Left lobe of liver (tissue), 2 donors: ENCODE measurements around the gene C6orf132. TPM values are rescaled to one million over a fixed set of nuclear protein-coding genes. Genes with fewer than 3 reads are reported as not detected.
A peak's percentile ranks its signal among the peaks of the same experiment; 100 is the strongest.

Experiments
- ATAC-seq: fragments of 200-7000 bp; cut with Tn5 transposase; one replicate; pipeline ENCODE4 v1.9.1; 2020; ENCODE audit warnings: mild to moderate bottlenecking, moderate library complexity
- DNase-seq: peaks from one replicate; pipeline ENCODE4 v3.0.0-alpha.2; 2020; ENCODE audit warnings: low spot score
- total RNA-seq: library from RNA; stranded (reverse); gene quantifications from one replicate; pipeline ENCODE4 v1.2.1, GENCODE V29; 2021
- donor health status: DM: no; HTN: no; CAD: no; lungs with moderate emphysema.
- donor health status: DM: no; HTN: yes; CAD: no.

The C6orf132 gene
- total RNA-seq, 1 donor from 2014 or later, result 0.38 TPM

- DNase-seq, result no peak
- ATAC-seq, result no peak
Measured at GRCh38 chr6:42106112-42107023, 36.1 kb downstream of the C6orf132 start.

DNA sequence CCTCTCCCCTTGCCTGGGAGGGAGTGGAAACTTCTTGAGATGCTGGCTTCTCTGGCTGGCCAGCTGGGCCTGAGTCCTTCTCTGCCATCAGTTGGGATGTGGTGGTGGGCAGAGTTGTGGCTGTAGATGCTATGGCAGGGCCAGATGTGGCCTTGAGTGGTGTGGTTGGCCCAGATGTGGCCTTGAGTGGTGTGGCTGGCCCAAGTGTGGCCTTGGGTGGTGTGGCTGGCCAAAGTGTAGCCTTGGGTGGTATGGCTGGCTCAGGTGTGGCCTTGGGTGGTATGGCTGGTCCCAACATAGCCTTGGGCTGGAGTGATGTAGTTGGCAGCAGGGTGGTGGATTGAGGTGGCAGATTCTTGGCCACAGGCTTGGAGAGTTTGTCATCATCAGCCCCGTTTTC is 36.7 kb downstream of the C6orf132 start:
- no peak for DNase-seq
- ATAC-seq, result no peak

GRCh38 chr6:42105156-42105648 is 37.2 kb downstream of the C6orf132 start:
- no peak for ATAC-seq
- no peak for DNase-seq

DNA sequence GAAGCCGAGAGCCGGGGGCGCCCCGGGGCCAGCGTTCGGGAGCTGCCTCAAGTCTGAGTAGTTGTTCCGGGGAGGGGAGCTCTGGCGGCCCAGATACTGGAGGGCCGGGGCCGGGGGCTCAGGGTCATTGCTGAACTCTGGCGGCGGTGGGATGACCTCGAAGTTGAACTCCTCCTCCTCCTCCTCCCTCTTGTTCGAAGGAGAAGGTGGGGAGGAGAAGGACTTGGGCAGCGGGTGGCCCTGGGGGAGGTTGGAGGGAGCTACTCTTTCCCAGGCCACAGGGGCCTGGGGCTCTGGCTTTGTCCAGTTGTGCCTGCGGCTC is 37.7 kb downstream of the C6orf132 start:
- DNase-seq (no peak), ATAC-seq (no peak)

DNA sequence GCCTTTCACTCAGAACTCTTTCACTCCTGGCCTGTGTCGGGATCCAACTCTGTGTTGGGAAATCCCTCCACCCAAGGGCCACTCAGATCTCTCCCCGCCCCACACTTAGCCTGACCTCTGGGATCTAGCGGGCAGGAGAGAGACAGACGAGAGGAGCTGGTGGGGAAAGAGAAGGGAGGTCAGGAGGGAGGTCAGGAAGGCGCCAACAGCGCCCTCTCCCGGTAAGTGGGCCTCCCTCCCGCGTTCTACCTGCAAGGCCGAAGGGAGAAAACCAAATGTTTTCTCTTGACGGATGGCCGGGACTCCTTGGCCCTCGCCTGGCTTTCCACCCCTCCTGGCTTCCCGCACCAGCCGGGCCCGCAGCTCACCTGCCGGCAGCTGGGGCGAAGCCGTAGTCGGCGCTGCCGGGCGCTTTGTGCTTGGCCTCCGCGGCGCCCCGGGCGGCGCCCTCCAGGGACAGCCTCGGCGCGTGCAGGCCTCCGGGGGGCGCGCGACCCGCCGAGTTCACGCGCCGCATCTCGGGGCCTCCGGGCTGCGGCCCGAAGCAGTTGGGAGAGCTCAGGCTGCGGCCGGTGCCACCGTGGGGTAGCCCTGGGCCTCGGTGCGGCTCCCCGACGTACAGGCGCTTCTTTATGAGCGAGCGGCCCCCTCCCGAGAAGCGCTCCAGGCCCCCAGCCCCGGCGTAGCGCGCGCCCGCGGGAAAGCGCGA is 38.2 kb downstream of the C6orf132 start:
- DNase-seq, result peak; percentile 72
- ATAC-seq, result peak; percentile 92

DNA sequence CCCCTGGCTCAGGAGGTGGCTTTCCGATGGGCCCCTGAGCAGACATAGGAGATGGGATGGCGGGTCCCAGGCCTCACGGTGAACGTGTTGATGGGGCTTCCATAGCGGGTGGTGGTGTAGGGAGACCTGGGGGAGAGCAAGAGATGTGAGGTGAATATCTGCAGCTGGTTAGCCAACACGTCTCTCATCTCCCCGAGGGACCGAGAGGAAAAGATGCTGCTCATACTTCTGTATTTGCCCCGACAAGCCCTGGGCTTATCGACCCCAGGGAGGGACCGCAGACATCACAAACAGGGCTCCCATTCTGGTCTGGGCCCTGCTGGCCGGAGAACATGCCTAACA is 38.7 kb downstream of the C6orf132 start:
- ATAC-seq, result no peak
- DNase-seq, result no peak

DNA sequence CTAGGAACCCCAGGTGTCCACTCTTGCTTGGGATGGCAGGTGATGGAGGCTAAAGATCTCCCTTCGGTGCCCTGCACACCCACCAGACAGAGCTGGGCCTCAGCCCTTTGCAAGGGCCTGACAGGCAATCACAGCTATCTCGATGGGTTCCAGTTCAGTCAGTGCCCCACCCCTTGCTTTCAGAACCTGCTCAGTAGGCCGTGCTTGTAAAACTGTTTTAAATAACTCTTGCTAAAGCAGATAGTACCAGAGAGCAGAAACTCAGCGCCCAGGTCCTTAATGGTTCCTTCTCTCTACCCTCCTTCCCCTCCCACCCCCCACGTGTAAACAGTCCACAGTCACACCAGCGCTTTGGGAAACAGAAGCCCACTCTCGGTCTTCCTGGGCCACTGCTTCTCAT is 39.2 kb downstream of the C6orf132 start:
- DNase-seq (no peak), ATAC-seq (no peak)

DNA sequence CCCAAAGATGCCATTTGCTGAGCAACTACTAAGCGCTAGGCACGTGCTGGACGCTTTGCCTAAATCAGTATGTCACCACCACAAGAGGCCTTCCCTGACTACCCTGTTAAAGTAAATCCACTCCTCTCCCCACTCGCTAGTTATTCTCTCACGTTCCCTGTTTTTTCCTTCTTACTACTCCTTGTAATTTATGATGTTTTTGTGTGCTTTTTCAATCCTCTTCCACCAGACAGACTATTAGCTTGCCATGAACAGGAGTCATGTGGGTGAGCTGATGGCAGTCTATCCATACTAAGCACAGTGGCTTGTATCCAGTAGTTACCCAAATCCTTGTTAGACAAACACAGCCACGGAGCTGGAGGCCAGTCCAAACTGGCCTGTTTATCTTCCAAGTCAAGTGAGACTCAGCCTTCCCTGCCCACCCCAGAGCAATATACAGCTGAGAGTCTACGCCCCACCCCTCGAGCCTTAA is 41.2 kb downstream of the C6orf132 start:
- DNase-seq (no peak), ATAC-seq (peak; percentile 53)

GRCh38 chr6:42100029-42100901 is 42.2 kb downstream of the C6orf132 start:
- DNase-seq (no peak), ATAC-seq (no peak)

DNA sequence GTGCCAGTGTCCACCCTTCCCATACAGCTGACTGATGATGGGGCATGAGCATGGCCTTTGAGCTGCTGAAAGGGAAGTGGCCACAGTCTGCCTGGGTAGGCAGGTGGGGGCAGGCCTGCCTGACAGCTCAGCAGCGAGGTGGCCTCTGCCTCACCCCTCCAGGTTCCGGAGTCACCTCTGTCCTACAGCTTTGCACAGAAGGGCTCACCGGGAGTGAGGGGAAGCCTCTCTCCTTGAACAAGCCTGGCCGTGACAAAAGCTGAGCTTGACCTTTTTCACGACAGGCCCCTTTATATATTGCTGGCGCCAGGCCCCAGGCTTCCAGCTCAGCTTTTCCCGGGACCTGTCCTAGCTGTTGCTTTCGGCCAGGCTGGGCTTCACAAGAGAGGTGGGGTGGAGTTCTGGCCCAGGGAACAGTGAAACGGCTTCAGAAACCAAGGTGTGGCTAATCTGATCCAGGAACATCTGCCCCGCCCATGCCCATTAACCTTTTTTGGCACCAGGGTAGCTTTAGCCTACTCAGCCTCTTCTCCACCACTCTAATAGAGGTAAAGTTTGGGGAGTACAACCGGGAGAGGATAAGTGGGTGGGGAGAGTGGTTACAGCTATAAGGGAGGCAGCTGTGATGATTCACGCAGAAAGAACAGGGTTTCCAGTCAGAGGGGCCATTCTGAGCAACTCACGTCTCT is 42.9 kb downstream of the C6orf132 start:
- no peak for DNase-seq

DNA sequence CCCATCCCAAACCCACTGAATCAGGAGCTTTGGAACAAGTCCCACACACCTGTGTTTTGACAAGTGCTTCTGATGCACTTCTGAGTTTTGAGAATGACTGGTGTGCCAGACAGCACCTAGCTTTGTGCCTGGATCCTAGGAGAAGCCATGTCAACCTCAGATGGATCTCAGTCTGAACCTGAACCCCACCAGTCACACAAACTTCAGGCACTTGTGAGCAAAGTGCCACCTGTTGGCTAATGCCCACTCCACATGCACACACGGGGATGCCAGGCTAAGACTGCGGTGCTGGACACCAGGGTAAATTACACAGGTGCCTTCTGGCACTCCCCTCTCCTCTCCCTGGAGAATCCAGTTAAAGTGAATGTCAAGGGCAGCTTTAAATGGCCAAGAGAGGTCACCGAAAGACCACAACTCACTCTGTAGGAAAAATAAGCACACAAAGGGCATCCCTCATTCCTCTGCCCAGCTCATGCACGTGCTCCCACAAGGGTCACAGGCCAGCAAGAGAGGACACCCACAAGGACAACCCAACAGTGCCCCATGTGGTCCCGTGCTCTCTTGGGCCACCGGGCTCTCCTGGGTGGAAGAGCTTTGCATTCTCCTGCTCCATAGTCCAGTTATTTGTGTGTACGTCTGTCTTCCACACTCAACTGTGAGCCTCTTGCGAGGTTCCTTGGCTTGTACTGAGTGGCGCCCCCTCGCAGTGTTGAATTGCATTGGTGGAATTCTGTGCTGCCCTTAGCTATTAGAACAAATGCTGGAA is 46.5 kb downstream of the C6orf132 start:
- DNase-seq (no peak), ATAC-seq (peak; percentile 16)

More for the DNA sequence above, 42.9 kb downstream of the C6orf132 start:
- no peak for ATAC-seq

- ATAC-seq, result no peak
- DNase-seq, result no peak
Measured at GRCh38 chr6:42095094-42095493, 47.3 kb downstream of the C6orf132 start.

DNA sequence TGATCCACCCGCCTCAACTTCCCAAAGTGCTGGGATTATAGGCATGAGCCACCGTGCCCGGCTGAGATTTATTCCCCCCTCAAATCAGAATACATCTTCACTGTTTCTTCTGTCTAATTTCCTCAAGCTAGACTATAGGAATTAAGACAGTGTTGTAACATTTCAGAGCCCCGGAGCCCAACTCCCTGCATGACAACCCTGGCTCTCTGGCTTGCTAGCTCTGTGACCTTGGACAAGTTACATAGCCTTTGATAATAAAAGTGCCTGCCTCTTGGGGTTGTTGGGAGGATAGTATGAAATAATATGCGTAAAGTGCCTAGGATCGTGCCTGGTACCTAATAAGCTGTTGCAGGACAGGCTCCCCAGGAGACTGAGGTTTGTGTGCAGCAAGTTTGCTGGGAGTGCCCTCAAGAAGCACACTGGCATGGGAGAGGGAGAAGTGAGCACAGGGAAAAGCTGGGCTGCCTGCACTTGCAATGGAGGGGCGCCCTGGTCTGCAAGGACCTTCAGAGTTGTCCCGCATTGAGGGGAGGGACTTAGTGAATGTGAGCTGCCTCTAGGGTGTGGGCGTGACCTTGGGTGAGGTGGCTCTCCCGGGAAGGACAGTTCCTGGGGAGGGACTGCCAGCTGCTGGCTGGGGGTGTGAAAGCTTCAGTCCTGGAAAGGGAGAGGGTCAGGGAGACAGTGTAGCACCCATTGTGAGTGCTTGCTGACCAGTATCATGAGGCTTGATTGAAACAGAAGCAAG is 48.7 kb downstream of the C6orf132 start:
- ATAC-seq (no peak), DNase-seq (no peak)

GRCh38 chr6:42091718-42092023 is 50.7 kb downstream of the C6orf132 start:
- DNase-seq (no peak), ATAC-seq (no peak)

DNA sequence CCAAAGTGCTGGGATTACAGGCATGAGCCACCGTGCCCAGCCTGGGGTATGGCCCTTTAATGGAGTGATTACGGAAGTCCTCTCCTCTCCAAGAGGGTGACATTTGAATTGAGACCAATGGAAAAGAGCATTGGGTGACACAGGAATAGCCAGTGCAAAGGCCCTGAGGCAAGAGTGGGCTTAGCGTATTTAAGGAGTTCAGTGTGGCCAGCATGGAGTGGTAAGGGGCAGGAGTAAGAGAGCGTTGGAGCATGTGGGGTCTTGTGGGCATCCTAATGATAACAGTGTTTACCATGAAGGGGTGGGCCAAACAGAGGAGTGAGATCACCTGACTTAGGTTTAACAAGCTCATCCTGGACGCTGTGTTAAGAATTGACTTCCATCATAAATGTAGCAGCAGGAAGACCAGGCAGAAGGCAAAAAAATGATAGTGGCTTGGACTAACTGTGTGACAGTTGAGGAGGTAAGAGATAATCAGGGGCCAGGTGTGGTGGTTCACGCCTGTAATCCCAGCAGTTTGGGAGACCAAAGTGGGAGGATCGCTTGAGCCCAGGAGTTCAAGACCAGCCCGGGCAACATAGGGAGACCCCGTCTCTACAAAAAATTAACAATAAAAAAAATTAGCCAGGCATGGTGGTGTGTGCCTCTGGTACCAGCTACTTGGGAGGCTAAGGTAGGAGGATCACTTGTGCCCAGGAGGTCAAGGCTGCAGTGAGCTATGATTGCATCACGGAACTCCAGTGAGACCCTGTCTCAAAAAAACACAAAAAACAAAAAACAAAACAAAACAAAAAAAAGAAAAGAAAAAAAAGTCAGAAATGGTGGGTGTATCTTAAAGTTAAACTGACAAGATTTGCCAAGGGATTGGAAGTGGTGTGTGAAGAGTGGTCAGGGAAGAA is 51.4 kb downstream of the C6orf132 start:
- ATAC-seq, result no peak
- DNase-seq, result no peak

DNA sequence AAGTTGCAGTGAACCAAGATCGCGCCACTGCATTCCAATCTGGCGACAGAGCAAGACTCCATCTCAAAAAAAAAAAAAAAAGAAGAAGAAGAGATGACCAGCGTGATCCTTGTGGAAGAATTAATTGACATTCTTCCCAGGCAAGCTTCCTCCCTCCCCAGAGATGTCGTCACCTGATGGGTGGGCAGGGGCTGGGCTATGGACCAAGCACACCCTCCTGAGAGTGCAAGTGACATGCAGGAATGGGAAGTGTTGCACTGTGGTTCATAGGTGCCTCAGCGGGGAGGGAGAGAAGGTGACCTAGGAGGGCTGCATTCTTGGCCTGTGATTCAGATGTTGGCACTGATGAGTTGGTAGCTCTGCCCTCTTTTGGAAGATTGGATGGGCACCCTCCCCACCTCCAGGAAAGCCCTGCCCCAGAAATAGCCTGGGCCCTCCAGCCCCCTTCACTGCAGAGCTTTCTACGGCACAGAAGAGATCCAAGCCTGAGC is 54.3 kb downstream of the C6orf132 start:
- DNase-seq (no peak), ATAC-seq (no peak)

- ATAC-seq, result no peak
- DNase-seq, result no peak
Measured at GRCh38 chr6:42086046-42087035, 56.1 kb downstream of the C6orf132 start.
